CD14-positive monocyte (primary cell): ENCODE measurements around the gene IQCF5. TPM values are rescaled to one million over a fixed set of nuclear protein-coding genes. Genes with fewer than 3 reads are reported as not detected.

Experiments
- DNase-seq, 3 donors: peaks; one replicate each; pipeline ENCODE4 v3.0.0-alpha.2; 2011 to 2022
- H2AFZ ChIP-seq: 2 replicates; pipeline ENCODE4 v1.6.0; 2012; ENCODE audit warnings: mild to moderate bottlenecking, low read depth, low read length, inconsistent platforms; ENCODE audit not compliant: insufficient read depth, poor library complexity, severe bottlenecking
- H3K27ac ChIP-seq, 2 donors: 1 replicate in 1 of 2; 2 replicates in 1 of 2; pipeline ENCODE4 v1.5.1; 2012 to 2013; ENCODE audit warnings: low read length in 2 of 2, control low read depth in 1 of 2, inconsistent platforms in 1 of 2, low read depth in 1 of 2, mild to moderate bottlenecking in 1 of 2
- H3K27me3 ChIP-seq, 2 donors: one replicate each; pipeline versions ENCODE4 v1.6.0 to v1.6.1; 2011 to 2013; ENCODE audit warnings: low read length in 2 of 2; ENCODE audit not compliant: control insufficient read depth in 2 of 2, insufficient read depth in 2 of 2
- H3K36me3 ChIP-seq, 2 donors: replicated peaks in 1 of 2; 1 replicate in 1 of 2; 2 replicates in 1 of 2; pipeline versions ENCODE4 v1.5.1 to v1.6.1; 2012 to 2013; ENCODE audit warnings: low read length in 2 of 2, control low read depth in 1 of 2, inconsistent platforms in 1 of 2, mild to moderate bottlenecking in 1 of 2; ENCODE audit not compliant: insufficient read depth in 2 of 2, control insufficient read depth in 1 of 2
- H3K4me1 ChIP-seq, 2 donors: 1 replicate in 1 of 2; 2 replicates in 1 of 2; pipeline versions ENCODE4 v1.5.1 to v1.6.1; 2012 to 2013; ENCODE audit warnings: low read length in 2 of 2, control low read depth in 1 of 2, inconsistent platforms in 1 of 2, mild to moderate bottlenecking in 1 of 2, moderate library complexity in 1 of 2; ENCODE audit not compliant: insufficient read depth in 2 of 2, control insufficient read depth in 1 of 2
- H3K4me2 ChIP-seq: replicated peaks from 2 replicates; pipeline ENCODE3; 2012; ENCODE audit warnings: low read length, moderate library complexity, mild to moderate bottlenecking; ENCODE audit not compliant: poor library complexity, severe bottlenecking; ENCODE audit errors: extremely low read depth
- H3K4me3 ChIP-seq, 3 experiments: fragments of 200-600 bp in 1 of 3; sonication (generic) in 1 of 3; replicated peaks in 1 of 3; 1 replicate in 2 of 3; 2 replicates in 1 of 3; pipeline ENCODE4 v1.5.1; 2011 to 2013; ENCODE audit warnings: low read length in 3 of 3, mild to moderate bottlenecking in 3 of 3, control low read depth in 2 of 3, low read depth in 2 of 3, inconsistent platforms in 1 of 3, moderate library complexity in 1 of 3
- H3K79me2 ChIP-seq: 2 replicates; pipeline ENCODE4 v1.6.0; 2012; ENCODE audit warnings: mild to moderate bottlenecking, control low read depth, inconsistent platforms, low read length, moderate library complexity; ENCODE audit not compliant: insufficient read depth
- H3K9ac ChIP-seq: 2 replicates; pipeline ENCODE4 v1.6.0; 2017; ENCODE audit warnings: low read length, mild to moderate bottlenecking; ENCODE audit not compliant: insufficient read depth, poor library complexity, severe bottlenecking
- H3K9me3 ChIP-seq, 2 donors: replicated peaks in 1 of 2; 1 replicate in 1 of 2; 2 replicates in 1 of 2; pipeline versions ENCODE4 v1.5.1 to v1.6.1; 2012 to 2013; ENCODE audit warnings: low read length in 2 of 2, control low read depth in 1 of 2; ENCODE audit not compliant: control insufficient read depth in 1 of 2, insufficient read depth in 1 of 2
- H4K20me1 ChIP-seq: 2 replicates; pipeline ENCODE4 v1.6.0; 2012; ENCODE audit warnings: mild to moderate bottlenecking, low read length, control low read depth, moderate library complexity; ENCODE audit not compliant: insufficient read depth
- H3K27ac Mint-ChIP-seq, 7 donors: one replicate each; pipeline ENCODE4 v1.8.0; 2020; ENCODE audit warnings: mild to moderate bottlenecking in 7 of 7, mixed read lengths in 7 of 7, moderate library complexity in 6 of 7, inconsistent platforms in 2 of 7
- H3K27me3 Mint-ChIP-seq, 3 donors: one replicate each; pipeline ENCODE4 v1.8.0; 2021 to 2022; ENCODE audit warnings: low read depth in 3 of 3, mild to moderate bottlenecking in 3 of 3, mixed read lengths in 3 of 3, moderate library complexity in 3 of 3, inconsistent platforms in 1 of 3
- H3K36me3 Mint-ChIP-seq, 2 donors: one replicate each; pipeline ENCODE4 v1.8.0; 2020; ENCODE audit warnings: mixed read lengths in 2 of 2, inconsistent platforms in 1 of 2, mild to moderate bottlenecking in 1 of 2
- H3K4me1 Mint-ChIP-seq: one replicate; pipeline ENCODE4 v1.8.0; 2020; ENCODE audit warnings: mild to moderate bottlenecking, mixed read lengths
- H3K4me3 Mint-ChIP-seq, 2 donors: one replicate each; pipeline ENCODE4 v1.8.0; 2020; ENCODE audit warnings: mild to moderate bottlenecking in 2 of 2, mixed read lengths in 2 of 2, moderate library complexity in 1 of 2
- H3K9me3 Mint-ChIP-seq, 7 donors: one replicate each; pipeline ENCODE4 v1.8.0; 2020 to 2022; ENCODE audit warnings: mixed read lengths in 7 of 7, mild to moderate bottlenecking in 6 of 7, moderate library complexity in 6 of 7, inconsistent platforms in 2 of 7
- WGBS: methylation state at CpG from one replicate; pipeline ENCODE4 v1.1.5; 2013; ENCODE audit warnings: missing lambda C conversion rate; ENCODE audit not compliant: insufficient coverage; 5-methylcytosine and 5-hydroxymethylcytosine counted together
- intact Hi-C, 2 donors: fragments of 100-400 bp; cut with micrococcal nuclease; formaldehyde crosslinking; loops; one replicate each; pipeline versions ENCODE4 v1.15.0 to v1.15.1; 2023
- polyA plus RNA-seq, 3 donors: library from polyadenylated mRNA; depleted of rRNA in 1 of 3; unstranded in 2 of 3; stranded (reverse) in 1 of 3; fragments of 300-500 nt in 2 of 3; fragments of >200 nt in 1 of 3; fragmentation: Illumina TruSeq in 2 of 3; gene quantifications; 1 replicate in 2 of 3; 2 replicates in 1 of 3; pipeline ENCODE4 v1.2.3, GENCODE V29; 2012 to 2021
- TF ChIP-seq, protein P1 (sequence below): fragments of 200-600 bp; IDR thresholded peaks from one replicate; pipeline ENCODE4 v1.8.0; 2022; ENCODE audit warnings: antibody characterized with exemption, mild to moderate bottlenecking

The IQCF5 gene
- polyA plus RNA-seq, 3 donors: not detected

- no peak overlapping the region for H3K27ac Mint-ChIP-seq
- H3K4me1 Mint-ChIP-seq: no peaks in the 10 kb centered on the region
- H3K4me1 ChIP-seq: no peaks in the 10 kb centered on the region
These were observed 512 bp downstream of the IQCF5 start for GRCh38 chr3:51874889-51875288.

GRCh38 chr3:51874411-51874810 is 990 bp downstream of the IQCF5 start:
- DNase-seq: no peak
- no peaks in the 10 kb centered on the region for H3K79me2 ChIP-seq
- Mint-ChIP-seq H3K4me1 (no peaks in the 10 kb centered on the region), H3K27me3 (peaks cover 3 to 27% (median 11%) of the 10 kb centered on the region in 3 donors), H3K36me3 (no peaks in the 10 kb centered on the region), H3K4me3 (no peak overlapping the region), H3K9me3 (peaks cover 0 to 2% (median 0%) of the 10 kb centered on the region in 7 donors), H3K27ac (peak overlapping the region in 1 of 7 donors; percentile 2)
- H4K20me1 ChIP-seq: no peaks in the 10 kb centered on the region
- intact Hi-C loops: no loop called here
- TF ChIP-seq, protein P1, sequence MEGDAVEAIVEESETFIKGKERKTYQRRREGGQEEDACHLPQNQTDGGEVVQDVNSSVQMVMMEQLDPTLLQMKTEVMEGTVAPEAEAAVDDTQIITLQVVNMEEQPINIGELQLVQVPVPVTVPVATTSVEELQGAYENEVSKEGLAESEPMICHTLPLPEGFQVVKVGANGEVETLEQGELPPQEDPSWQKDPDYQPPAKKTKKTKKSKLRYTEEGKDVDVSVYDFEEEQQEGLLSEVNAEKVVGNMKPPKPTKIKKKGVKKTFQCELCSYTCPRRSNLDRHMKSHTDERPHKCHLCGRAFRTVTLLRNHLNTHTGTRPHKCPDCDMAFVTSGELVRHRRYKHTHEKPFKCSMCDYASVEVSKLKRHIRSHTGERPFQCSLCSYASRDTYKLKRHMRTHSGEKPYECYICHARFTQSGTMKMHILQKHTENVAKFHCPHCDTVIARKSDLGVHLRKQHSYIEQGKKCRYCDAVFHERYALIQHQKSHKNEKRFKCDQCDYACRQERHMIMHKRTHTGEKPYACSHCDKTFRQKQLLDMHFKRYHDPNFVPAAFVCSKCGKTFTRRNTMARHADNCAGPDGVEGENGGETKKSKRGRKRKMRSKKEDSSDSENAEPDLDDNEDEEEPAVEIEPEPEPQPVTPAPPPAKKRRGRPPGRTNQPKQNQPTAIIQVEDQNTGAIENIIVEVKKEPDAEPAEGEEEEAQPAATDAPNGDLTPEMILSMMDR: no peak
- H3K9ac ChIP-seq: no peak overlapping the region
- H3K36me3 ChIP-seq: no peaks in the 10 kb centered on the region
- H3K9me3 ChIP-seq: no peaks in the 10 kb centered on the region
- peaks cover 0 to under 1% of the 10 kb centered on the region in 2 donors for H3K27me3 ChIP-seq
- H3K4me3 ChIP-seq: no peak overlapping the region
- no peak overlapping the region for H2AFZ ChIP-seq
- H3K4me2 ChIP-seq: no peak overlapping the region
- no peaks in the 10 kb centered on the region for H3K4me1 ChIP-seq
- WGBS: 81% methylated on average over 2 of the region's 2 CpGs
- H3K27ac ChIP-seq: no peak overlapping the region

More at GRCh38 chr3:51874889-51875288, 512 bp downstream of the IQCF5 start:
- Histone ChIP-seq H3K4me3 (no peak overlapping the region), H3K4me2 (no peak overlapping the region), H3K36me3 (no peaks in the 10 kb centered on the region), H3K9me3 (no peaks in the 10 kb centered on the region), H3K27ac (no peak overlapping the region), H3K79me2 (no peaks in the 10 kb centered on the region), H3K9ac (no peak overlapping the region), H4K20me1 (no peaks in the 10 kb centered on the region), H2AFZ (no peak overlapping the region), H3K27me3 (no peaks in the 10 kb centered on the region)
- Mint-ChIP-seq H3K4me3 (no peak overlapping the region), H3K36me3 (no peaks in the 10 kb centered on the region), H3K9me3 (peaks cover 0 to 2% (median 0%) of the 10 kb centered on the region in 7 donors), H3K27me3 (peaks cover 3 to 29% (median 11%) of the 10 kb centered on the region in 3 donors)
- DNase-seq: no peak
- TF ChIP-seq, protein P1: no peak
- intact Hi-C loops: no loop called here
- WGBS: 60% methylated on average over 1 of the region's 4 CpGs
